Retina (tissue), 1 donor: ENCODE data around the gene LETMD1.
A peak's percentile ranks its signal among the peaks of the same experiment; 100 is the strongest.
"Not testable (repeated sequence)": the region's sequence is repeated elsewhere in the genome, so short reads cannot be mapped to it uniquely, and the experiment has no call there.

Experiments used
- DNase-seq: peaks from one replicate; pipeline ENCODE4 v3.0.0-alpha.2; 2016

The LETMD1 gene

GRCh38 chr12:51078346-51078745 is 30.2 kb downstream of the LETMD1 start:
- DNase-seq: not testable (repeated sequence)

- DNase-seq: not testable (repeated sequence)
Measured at GRCh38 chr12:51078866-51079265, 30.7 kb downstream of the LETMD1 start.

- DNase-seq: no peak
Measured at GRCh38 chr12:51080136-51080535, 32.0 kb downstream of the LETMD1 start.

DNA sequence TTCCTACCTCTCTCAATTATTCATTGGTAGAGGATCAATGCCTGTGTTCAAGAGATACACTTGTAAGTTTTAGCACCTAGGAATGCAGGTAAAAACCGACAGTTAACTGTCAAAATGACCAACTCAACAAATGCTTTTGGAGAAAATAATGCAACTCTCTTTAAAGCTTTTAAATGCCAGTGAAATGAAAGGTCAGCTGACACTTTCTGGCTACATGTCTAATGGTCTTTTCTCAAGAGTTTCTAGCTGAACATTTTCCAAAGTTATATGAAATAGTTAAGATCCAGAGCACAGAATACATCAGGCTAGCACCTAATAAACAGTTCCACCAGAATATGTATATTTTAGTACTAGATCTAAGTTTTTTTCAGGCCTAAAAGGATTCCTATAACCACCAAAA is 33.3 kb downstream of the LETMD1 start:
- DNase-seq: no peak

GRCh38 chr12:51082561-51083125 is 34.5 kb downstream of the LETMD1 start:
- peak; percentile 82 for DNase-seq

GRCh38 chr12:51083126-51083833 is 35.2 kb downstream of the LETMD1 start, which contains the start of gene CSRNP2:
TSS of gene CSRNP2 (minus strand) at chr12:51083596. CDS start at chr12:51076561, 7,035 bp downstream.
- peak; percentile 96 for DNase-seq

DNA sequence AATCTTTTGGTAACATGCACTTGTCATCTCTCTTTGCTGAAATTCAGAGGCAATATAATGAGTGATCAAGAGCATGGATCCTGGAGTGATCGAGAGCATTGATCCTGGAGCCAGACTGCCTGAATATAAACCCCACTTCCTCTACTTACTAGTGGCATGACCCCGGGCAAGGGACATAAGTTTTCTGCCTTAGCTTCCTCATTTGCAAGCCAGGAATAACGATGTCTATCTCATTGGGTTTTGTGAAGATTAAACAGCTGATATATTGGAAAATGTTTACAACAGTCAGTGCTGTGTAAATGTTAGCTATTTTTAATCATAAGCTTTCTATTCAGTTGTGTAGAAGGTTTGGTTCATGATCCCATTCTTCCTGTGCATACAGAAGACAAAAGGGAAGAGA is 37.6 kb downstream of the LETMD1 start:
- no peak for DNase-seq

- no peak for DNase-seq
Measured at GRCh38 chr12:51086933-51087332, 38.8 kb downstream of the LETMD1 start.

GRCh38 chr12:51087818-51088217 is 39.7 kb downstream of the LETMD1 start:
- DNase-seq: no peak

DNA sequence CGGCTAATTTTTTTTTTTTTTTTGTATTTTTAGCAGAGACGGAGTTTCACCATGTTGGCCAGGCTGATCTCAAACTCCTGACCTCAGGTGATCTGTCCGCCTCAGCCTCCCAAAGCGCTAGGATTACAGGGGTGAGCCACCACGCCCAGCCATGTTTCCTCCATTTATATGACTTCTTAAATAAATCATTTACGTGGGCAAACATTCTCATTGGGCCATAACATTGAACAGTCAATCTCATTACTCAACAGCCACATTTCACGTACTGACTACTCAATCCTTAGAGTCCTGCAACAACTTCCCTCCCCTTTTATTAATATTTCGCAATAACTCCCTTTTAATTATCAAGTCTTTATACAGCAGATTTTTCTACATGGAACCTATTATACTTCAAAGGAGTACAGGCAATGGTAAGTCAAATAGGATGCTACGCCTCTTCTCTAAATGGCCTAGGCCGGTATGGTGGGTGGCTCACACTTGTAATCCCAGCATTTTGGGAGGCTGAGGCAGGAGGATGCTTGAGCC is 42.6 kb downstream of the LETMD1 start:
- DNase-seq: no peak

DNA sequence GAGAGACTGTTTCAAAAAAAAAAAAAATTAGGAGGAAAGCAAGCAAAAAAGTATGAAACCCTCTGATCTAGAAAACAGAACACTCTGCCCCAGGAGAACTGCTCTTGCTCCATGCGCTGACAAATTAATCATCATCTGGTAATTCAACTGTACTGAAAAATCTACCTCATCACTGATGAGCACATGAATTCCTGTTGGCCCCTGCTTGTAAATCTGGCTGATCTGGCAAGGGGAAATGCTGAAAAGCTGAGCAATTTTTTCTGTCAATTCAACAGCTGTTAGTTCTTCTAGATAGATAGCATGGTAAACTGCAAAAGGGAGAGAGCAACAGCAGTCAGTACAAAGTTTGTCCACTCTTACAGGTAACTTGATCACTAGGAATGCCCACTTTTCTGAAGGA is 50.5 kb downstream of the LETMD1 start:
- no peak for DNase-seq

GRCh38 chr12:51103977-51104376 is 55.9 kb downstream of the LETMD1 start:
- DNase-seq: no peak

- no peak for DNase-seq
Measured at GRCh38 chr12:51108136-51108535, 60.0 kb downstream of the LETMD1 start.
